Tongue (tissue), 2 donors: Measurements from ENCODE around the gene SNCAIP. TPM values are rescaled to one million over a fixed set of nuclear protein-coding genes. Genes with fewer than 3 reads are reported as not detected.

ENCODE experiments used
- DNase-seq: peaks from one replicate; pipeline ENCODE4 v3.0.0-alpha.2; 2015
- total RNA-seq: library from RNA; depleted of rRNA; stranded (reverse); fragments of >200 nt; gene quantifications from one replicate; pipeline ENCODE4 v1.2.3, GENCODE V29; 2014

The SNCAIP gene
- total RNA-seq, 1 donor from 2014 or later: 22.0 TPM

GRCh38 chr5:122426301-122426700 is 114.3 kb downstream of the SNCAIP start:
- no peak for DNase-seq

GRCh38 chr5:122427621-122428020 is 115.6 kb downstream of the SNCAIP start:
- no peak for DNase-seq

GRCh38 chr5:122429545-122430318 is 117.7 kb downstream of the SNCAIP start:
- no peak for DNase-seq

GRCh38 chr5:122430319-122430586 is 118.2 kb downstream of the SNCAIP start:
- DNase-seq: no peak

- no peak for DNase-seq
Measured at GRCh38 chr5:122431298-122431697, 119.3 kb downstream of the SNCAIP start.

GRCh38 chr5:122434205-122434970 is 122.4 kb downstream of the SNCAIP start:
- DNase-seq: no peak

GRCh38 chr5:122435234-122435633 is 123.2 kb downstream of the SNCAIP start:
- DNase-seq: no peak

- DNase-seq: no peak
Measured at GRCh38 chr5:122435761-122436160, 123.7 kb downstream of the SNCAIP start.

- DNase-seq: no peak
Measured at GRCh38 chr5:122436615-122437014, 124.6 kb downstream of the SNCAIP start.

- DNase-seq: no peak
Measured at GRCh38 chr5:122439645-122440044, 127.6 kb downstream of the SNCAIP start.

- DNase-seq: no peak
Measured at GRCh38 chr5:122442938-122443337, 130.9 kb downstream of the SNCAIP start.

- no peak for DNase-seq
Measured at GRCh38 chr5:122444411-122444810, 132.4 kb downstream of the SNCAIP start.

- no peak for DNase-seq
Measured at GRCh38 chr5:122445070-122445469, 133.0 kb downstream of the SNCAIP start.

- DNase-seq: no peak
Measured at GRCh38 chr5:122447072-122447471, 135.0 kb downstream of the SNCAIP start.

- no peak for DNase-seq
Measured at GRCh38 chr5:122447879-122448278, 135.8 kb downstream of the SNCAIP start.

- DNase-seq: no peak
Measured at GRCh38 chr5:122454541-122454940, 142.5 kb downstream of the SNCAIP start.

- DNase-seq: no peak
Measured at GRCh38 chr5:122455939-122456338, 143.9 kb downstream of the SNCAIP start.

GRCh38 chr5:122457178-122457826 is 145.3 kb downstream of the SNCAIP start:
- DNase-seq: no peak

- DNase-seq: no peak
Measured at GRCh38 chr5:122458278-122458872, 146.3 kb downstream of the SNCAIP start.

- no peak for DNase-seq
Measured at GRCh38 chr5:122462486-122462885, 150.4 kb downstream of the SNCAIP start.

- DNase-seq: no peak
Measured at GRCh38 chr5:122463221-122463620, 151.2 kb downstream of the SNCAIP start.

GRCh38 chr5:122464191-122464590 is 152.2 kb downstream of the SNCAIP start:
- DNase-seq: no peak

GRCh38 chr5:122465031-122465577 is 153.1 kb downstream of the SNCAIP start:
- DNase-seq: no peak
